Measurements from ENCODE around the gene EEF1E1.

EEF1E1 gene

GRCh38 chr6:8108759-8109539 lies 6.6 kb upstream of the EEF1E1 start:
- TF ChIP-seq, protein P1, sequence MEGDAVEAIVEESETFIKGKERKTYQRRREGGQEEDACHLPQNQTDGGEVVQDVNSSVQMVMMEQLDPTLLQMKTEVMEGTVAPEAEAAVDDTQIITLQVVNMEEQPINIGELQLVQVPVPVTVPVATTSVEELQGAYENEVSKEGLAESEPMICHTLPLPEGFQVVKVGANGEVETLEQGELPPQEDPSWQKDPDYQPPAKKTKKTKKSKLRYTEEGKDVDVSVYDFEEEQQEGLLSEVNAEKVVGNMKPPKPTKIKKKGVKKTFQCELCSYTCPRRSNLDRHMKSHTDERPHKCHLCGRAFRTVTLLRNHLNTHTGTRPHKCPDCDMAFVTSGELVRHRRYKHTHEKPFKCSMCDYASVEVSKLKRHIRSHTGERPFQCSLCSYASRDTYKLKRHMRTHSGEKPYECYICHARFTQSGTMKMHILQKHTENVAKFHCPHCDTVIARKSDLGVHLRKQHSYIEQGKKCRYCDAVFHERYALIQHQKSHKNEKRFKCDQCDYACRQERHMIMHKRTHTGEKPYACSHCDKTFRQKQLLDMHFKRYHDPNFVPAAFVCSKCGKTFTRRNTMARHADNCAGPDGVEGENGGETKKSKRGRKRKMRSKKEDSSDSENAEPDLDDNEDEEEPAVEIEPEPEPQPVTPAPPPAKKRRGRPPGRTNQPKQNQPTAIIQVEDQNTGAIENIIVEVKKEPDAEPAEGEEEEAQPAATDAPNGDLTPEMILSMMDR (IDR thresholded peaks at IDR 0.05; ENCODE audit: extremely low read depth, missing control alignments) = no peak
- no peak for DNase-seq (ENCODE audit: low spot score)

- DNase-seq (ENCODE audit: low spot score) = no peak
- TF ChIP-seq, protein P1 (IDR thresholded peaks at IDR 0.05; ENCODE audit: extremely low read depth, missing control alignments) = no peak
Observed at GRCh38 chr6:8108031-8108660, 5.8 kb upstream of the EEF1E1 start.

DNA sequence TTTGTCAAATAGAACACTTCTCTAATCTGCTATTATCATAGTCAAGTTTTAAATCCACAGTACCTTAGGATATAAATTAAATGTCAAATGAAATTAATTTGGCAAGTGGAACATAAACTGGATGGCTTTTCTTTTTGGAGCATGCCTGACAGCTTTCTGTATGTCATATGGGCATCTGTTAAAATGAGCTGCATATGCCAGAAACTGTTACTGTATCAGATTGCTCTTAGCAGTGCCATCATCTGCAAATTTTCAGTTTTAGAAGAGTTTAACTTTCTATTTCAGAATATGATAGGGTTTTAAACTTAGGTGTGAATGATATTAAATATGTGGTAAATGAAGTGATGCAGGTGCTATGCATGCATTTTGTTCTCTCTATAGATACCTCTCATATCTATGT lies 3.4 kb upstream of the EEF1E1 start:
- DNase-seq (ENCODE audit: low spot score) = no peak
- TF ChIP-seq, protein P1 (IDR thresholded peaks at IDR 0.05; ENCODE audit: extremely low read depth, missing control alignments) = no peak

DNA sequence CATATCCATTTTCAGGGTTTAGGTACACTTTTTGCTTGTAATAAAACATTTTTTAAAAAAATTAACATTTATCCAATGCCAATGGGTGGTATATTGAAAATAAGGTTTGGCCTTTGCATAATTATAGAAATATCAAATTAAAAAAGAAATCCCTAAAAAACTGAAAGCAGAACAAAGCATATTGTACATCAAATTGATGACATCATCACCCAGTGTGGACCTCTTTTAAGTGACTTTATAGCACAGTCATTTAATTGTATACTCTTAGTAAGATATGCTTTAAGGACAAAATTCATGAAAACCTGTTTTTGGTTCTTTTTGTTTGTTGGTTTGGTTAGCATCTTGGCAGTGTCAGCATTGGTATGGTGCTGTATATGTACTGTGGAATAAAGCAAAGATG lies 1.4 kb upstream of the EEF1E1 start:
- TF ChIP-seq, protein P1 (IDR thresholded peaks at IDR 0.05; ENCODE audit: extremely low read depth, missing control alignments) = no peak
- no peak for DNase-seq (ENCODE audit: low spot score)

DNA sequence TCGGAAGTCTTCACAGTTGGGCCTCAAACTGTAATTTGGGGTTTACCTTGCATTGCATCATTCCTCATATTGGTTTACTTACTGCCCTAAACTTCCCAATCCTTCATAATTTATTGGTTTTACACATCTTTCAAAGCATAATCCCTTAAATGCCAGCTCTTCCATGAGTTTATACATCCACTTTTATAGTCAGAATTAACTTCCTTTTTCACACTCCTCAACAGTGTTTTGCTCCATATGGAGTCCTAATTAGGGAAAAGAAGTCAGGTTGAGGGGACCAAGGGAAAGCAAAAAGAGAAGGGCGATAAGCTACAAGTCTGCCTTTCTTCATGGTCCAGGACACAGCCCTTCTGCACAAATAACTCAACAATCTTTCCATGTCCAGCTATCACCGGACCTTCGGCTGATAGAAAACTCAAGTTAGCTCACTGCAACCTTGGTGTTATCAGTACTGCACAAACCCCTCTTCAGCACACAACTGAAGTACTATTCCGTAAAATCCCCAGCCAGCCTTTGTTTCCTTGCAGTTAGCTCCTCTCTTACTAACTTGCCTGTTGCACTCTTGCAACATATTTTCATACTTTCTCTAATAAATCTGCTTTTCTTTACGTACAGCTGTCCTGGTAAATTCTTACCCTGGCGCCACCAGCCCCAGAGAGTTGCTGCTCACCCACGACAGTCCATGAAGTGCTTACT lies 2.0 kb downstream of the EEF1E1 start:
- TF ChIP-seq, protein P1 (IDR thresholded peaks at IDR 0.05; ENCODE audit: extremely low read depth, missing control alignments) = no peak
- no peak for DNase-seq (ENCODE audit: low spot score)

DNA sequence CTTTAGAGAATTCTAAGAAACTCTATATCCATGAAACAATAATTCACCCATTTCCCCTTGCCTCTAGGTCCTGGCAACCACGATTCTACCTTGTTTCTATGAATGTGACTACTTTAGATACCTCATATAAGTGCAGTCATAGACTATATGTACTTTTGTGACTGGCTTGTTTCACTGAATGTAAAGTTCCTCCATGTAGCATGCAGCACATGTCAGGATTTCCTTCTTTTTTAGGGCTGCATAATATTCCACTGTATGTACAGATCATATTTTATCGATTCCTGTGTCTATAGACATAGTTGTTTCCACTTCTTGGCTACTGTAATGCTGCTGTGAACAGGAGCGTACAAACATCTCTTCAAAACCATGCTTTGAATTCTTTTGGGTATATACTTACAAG lies 11.7 kb downstream of the EEF1E1 start:
- DNase-seq (ENCODE audit: low spot score) = no peak

More for the DNA sequence above, 11.7 kb downstream of the EEF1E1 start:
- TF ChIP-seq, protein P1 (IDR thresholded peaks at IDR 0.05; ENCODE audit: extremely low read depth, missing control alignments) = no peak
